ENCODE results near the gene PCDHGB2.
A peak's percentile ranks its signal among the peaks of the same experiment; 100 is the strongest.
"Not testable (repeated sequence)": the region's sequence is repeated elsewhere in the genome, so short reads cannot be mapped to it uniquely, and the experiment has no call there.

DNA sequence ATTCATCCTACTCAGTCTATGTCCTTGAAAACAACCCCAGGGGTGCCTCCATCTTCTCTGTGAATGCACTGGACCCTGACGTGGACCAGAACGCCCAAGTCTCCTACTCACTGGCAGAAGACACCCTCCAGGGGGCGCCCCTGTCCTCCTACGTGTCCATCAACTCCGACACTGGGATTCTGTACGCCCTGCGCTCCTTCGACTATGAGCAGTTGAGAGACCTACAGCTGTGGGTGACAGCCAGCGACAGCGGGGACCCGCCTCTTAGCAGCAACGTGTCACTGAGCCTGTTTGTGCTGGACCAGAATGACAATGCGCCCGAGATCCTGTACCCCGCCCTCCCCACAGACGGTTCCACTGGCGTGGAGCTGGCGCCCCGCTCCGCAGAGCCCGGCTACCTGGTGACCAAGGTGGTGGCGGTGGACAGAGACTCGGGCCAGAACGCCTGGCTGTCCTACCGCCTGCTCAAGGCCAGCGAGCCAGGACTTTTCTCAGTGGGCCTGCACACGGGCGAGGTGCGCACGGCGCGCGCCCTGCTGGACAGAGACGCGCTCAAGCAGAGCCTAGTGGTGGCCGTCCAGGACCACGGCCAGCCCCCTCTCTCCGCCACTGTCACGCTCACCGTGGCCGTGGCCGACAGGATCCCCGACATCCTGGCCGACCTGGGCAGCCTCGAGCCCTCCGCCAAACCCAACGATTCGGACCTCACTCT lies 15.8 kb downstream of the PCDHGB2 start:
- TF ChIP-seq POLR2A (IDR thresholded peaks at IDR 0.05) = not testable (repeated sequence)
- peak in 1 of 12 donors; percentile 9 for TF ChIP-seq CTCF (IDR thresholded peaks at IDR 0.05)

All from heart left ventricle (tissue), 13 donors.